ENCODE data around the gene AGFG2. TPM values are rescaled to one million over a fixed set of nuclear protein-coding genes. Genes with fewer than 3 reads are reported as not detected.

The AGFG2 gene
- total RNA-seq, 1 donor from 2014 or later: 26.6 TPM

DNA sequence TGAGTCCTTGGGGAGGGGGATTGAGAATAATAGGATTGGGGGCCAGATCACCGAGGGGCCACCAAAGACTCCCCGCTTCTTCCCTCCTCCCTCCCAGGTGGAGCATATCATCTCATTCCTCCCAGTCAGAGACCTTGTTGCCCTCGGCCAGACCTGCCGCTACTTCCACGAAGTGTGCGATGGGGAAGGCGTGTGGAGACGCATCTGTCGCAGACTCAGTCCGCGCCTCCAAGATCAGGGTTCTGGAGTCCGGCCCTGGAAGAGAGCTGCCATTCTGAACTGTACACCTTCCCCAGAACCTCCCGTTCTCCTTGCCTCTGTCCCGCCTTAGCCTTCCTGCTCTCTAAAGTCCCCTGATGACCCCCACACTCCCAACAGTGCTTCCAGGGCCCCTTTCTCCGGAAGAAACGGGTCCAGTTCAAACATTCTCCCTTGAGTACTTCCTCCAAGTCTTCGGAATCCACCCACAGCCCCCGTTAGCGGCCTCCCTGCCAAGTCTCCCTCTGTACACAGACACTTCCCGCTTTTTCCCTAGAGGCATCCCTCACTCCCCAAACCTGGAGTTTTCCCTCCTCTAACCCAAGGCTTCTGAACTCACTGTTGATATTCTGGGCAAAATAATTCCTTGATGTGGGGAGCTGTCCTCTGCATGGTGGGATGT lies 51.2 kb downstream of the AGFG2 start:
- Histone ChIP-seq H3K36me3 (no peaks in the 10 kb centered on the region), H3K4me3 (peak overlapping the region; percentile 56), H3K27ac (replicated peaks) (peak overlapping the region; percentile 80), H3K27me3 (ENCODE audit: low read depth) (no peaks in the 10 kb centered on the region), H3K4me1 (peaks cover 28% of the 10 kb centered on the region), H3K9me3 (replicated peaks) (no peaks in the 10 kb centered on the region)
- no peak for DNase-seq
- intact Hi-C loops (cut with micrococcal nuclease): no loop called here
- TF ChIP-seq CTCF (IDR thresholded peaks at IDR 0.05; ENCODE audit: borderline replicate concordance): no peak

DNA sequence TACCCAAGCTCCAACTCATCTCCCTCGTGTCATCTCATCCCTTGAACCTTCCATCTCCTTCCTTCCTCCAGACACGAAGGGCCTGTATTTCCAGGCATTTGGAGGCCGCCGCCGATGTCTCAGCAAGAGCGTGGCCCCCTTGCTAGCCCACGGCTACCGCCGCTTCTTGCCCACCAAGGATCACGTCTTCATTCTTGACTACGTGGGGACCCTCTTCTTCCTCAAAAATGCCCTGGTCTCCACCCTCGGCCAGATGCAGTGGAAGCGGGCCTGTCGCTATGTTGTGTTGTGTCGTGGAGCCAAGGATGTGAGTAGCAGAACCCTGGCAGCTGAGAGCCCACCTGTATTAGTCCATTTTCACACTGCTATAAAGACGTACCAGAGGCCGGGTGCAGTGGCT lies 52.6 kb downstream of the AGFG2 start:
- no peak for TF ChIP-seq CTCF (IDR thresholded peaks at IDR 0.05; ENCODE audit: borderline replicate concordance)
- H3K9me3 ChIP-seq (replicated peaks): no peaks in the 10 kb centered on the region
- no peaks in the 10 kb centered on the region for H3K27me3 ChIP-seq (ENCODE audit: low read depth)
- H3K36me3 ChIP-seq: no peaks in the 10 kb centered on the region
- intact Hi-C loops (cut with micrococcal nuclease): no loop called here
- no peak overlapping the region for H3K4me3 ChIP-seq
- no peak for DNase-seq
- no peak overlapping the region for H3K27ac ChIP-seq (replicated peaks)
- H3K4me1 ChIP-seq: peaks cover 20% of the 10 kb centered on the region

- intact Hi-C loops (cut with micrococcal nuclease): no loop called here
Observed at GRCh38 chr7:100595188-100595587, 56.2 kb downstream of the AGFG2 start.

DNA sequence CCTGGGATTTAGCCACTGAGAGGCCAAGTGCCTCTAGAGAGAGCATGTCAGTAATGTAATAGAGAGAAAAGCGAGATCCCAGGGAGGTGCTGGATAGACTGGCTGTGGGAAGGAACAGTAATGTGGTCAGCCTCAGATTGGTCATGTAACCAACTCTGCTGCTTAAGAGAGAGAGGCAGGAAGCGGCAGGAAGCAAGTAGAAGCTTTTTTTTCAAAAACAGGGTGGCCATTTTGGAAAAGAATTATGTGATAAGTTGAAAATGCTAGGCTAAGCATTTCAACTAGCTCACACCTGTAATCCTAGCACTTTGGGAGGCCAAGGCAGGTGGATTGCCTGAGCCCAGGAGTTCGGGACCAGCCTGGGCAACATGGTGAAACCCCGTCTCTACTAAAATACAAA lies 59.4 kb downstream of the AGFG2 start:
- no peaks in the 10 kb centered on the region for H3K36me3 ChIP-seq
- no peaks in the 10 kb centered on the region for H3K9me3 ChIP-seq (replicated peaks)
- H3K27ac ChIP-seq (replicated peaks): no peak overlapping the region
- peaks cover 9% of the 10 kb centered on the region for H3K4me1 ChIP-seq
- H3K4me3 ChIP-seq: no peak overlapping the region
- no peak for TF ChIP-seq CTCF (IDR thresholded peaks at IDR 0.05; ENCODE audit: borderline replicate concordance)
- no peaks in the 10 kb centered on the region for H3K27me3 ChIP-seq (ENCODE audit: low read depth)
- intact Hi-C loops (cut with micrococcal nuclease): no loop called here
- DNase-seq: no peak

More at GRCh38 chr7:100595188-100595587, 56.2 kb downstream of the AGFG2 start:
- no peak overlapping the region for H3K4me3 ChIP-seq
- DNase-seq: no peak
- H3K27ac ChIP-seq (replicated peaks): no peak overlapping the region
- no peaks in the 10 kb centered on the region for H3K27me3 ChIP-seq (ENCODE audit: low read depth)
- H3K36me3 ChIP-seq: no peaks in the 10 kb centered on the region
- TF ChIP-seq CTCF (IDR thresholded peaks at IDR 0.05; ENCODE audit: borderline replicate concordance): no peak
- H3K4me1 ChIP-seq: peaks cover 6% of the 10 kb centered on the region
- H3K9me3 ChIP-seq (replicated peaks): no peaks in the 10 kb centered on the region

DNA sequence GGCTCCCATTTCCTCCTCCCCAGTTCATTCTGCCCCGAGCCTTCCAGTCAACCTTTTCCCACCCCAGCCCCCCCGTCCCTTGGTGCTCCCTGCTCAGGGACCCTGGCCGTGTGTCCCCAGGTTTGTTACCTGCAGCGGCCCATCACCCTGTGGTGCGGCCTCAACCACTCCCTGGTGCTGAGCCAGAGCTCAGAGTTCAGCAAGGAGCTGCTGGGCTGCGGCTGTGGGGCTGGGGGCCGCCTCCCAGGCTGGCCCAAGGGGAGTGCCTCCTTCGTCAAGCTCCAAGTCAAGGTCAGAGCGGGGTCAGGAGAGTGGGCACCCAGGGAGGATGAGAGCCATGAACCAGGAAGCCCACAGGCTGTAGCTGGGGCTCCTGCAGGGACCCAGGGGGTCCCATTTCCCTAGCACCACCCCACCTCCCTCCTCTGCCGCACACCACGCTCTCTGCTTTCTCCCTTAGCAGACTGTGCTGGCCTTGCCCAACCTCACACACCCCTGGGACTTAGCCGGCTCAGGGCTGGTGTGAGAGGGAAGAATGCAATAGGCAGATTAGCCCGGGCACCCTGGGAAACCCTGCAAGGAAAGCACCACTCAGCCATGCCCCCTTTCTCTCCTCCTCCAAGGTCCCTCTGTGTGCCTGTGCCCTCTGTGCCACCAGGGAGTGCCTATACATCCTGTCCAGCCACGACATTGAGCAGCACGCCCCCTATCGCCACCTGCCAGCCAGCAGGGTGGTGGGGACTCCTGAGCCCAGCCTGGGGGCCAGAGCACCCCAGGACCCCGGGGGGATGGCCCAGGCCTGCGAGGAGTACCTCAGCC lies 61.1 kb downstream of the AGFG2 start:
- intact Hi-C loops (cut with micrococcal nuclease): no loop called here
- no peaks in the 10 kb centered on the region for H3K27me3 ChIP-seq (ENCODE audit: low read depth)
- no peaks in the 10 kb centered on the region for H3K36me3 ChIP-seq
- no peak overlapping the region for H3K27ac ChIP-seq (replicated peaks)
- no peaks in the 10 kb centered on the region for H3K9me3 ChIP-seq (replicated peaks)
- H3K4me1 ChIP-seq: peaks cover 25% of the 10 kb centered on the region
- no peak for TF ChIP-seq CTCF (IDR thresholded peaks at IDR 0.05; ENCODE audit: borderline replicate concordance)
- DNase-seq: no peak
- H3K4me3 ChIP-seq: no peak overlapping the region
